ENCODE results near the gene DLX3. TPM values are rescaled to one million over a fixed set of nuclear protein-coding genes. Genes with fewer than 3 reads are reported as not detected.
A peak's percentile ranks its signal among the peaks of the same experiment; 100 is the strongest.

DLX3 gene
- 0.44 to 0.78 TPM (median 0.74 TPM) in 3 replicates for total RNA-seq (2021)
- percentile 7 among the genes with signal in this experiment for Bru-seq, nascent RNA
- long read RNA-seq, experiment 1, partial matches to known transcripts = 0 of 2 reads
- long read RNA-seq, experiment 1, other reads (novel, unspliced or antisense) = 0 of 2 reads
- long read RNA-seq, experiment 2, partial matches to known transcripts = 0 of 2 reads
- long read RNA-seq, experiment 2, other reads (novel, unspliced or antisense) = 0 of 2 reads
- long read RNA-seq, experiment 3, partial matches to known transcripts = 1 of 1 reads
- long read RNA-seq, experiment 3, other reads (novel, unspliced or antisense) = 0 of 1 reads

DNA sequence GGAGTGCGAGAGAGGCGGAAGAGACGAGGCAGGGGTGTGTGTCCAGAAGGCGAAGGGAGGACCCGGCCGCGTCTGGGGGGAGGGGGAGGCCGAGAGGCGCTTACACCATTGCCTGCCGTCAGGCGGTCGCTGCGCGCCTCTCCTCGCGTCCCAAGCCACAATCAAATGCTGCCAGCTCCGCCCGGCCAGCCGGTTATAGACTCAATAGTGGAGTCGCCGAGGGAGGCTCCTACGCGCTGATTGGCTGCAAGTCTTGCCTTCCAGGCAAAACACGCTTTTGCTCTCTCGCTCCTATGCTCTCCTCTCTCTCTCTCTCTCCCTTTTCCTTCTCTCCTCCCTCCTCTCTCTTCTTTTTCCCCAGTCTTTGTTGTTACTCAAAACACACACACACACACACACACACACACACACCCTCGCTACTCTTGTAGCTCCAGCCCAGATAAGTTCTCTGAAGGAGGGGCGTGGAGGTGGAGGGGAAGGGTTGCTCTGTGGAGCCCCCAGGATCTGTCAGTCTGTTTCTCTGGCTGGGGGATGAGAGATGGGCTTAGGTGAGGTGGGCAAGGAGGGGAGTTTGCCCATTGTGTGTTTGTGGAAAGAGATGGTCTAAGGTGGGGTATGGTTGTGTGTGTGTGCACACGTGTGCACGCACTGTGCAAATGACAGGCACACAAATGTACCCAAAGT is at the start of gene DLX3:
DLX3 (minus strand) TSS at position 170 of the 684 bp plus-strand sequence. CDS start 226 bp downstream, outside the sequence.
- H3K27ac Mint-ChIP-seq = no peak within 1 kb of the TSS

DNA sequence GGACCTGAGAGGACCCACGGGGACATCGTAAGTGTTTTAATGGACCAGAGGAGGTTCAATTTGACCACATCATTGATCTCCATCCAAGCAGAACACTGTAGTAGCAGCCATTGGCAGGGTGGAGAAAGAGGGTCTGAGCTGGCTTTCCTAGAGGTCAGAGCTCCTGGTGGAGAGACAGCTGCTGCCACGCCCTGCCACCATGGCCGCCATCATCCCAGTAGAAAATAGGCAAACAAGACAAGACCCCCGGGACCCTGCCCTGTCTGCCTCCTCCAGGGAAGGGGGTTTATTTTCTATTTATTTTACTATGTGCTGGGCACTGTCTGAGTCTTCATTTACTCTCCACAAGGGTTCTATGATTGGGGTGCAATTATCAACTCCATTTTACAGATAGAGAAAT is 49.5 kb upstream of the DLX3 start:
- no peak for DNase-seq (ENCODE audit: low spot score)
- Mint-ChIP-seq H3K27ac (no peak overlapping the region), H3K9me3 (peaks cover 5% of the 10 kb centered on the region; the same call in 1 of the 2 replicates), H3K4me3 (no peak overlapping the region), H3K4me1 (peaks cover 13% of the 10 kb centered on the region), H3K27me3 (ENCODE audit: low read depth) (peaks cover 6% of the 10 kb centered on the region), H3K36me3 (no peaks in the 10 kb centered on the region)
- ATAC-seq = no peak
- ChIA-PET CTCF (interaction anchor here (2.2 kb wide), 1 partner anchor 35 kb away, joined by 8 read pairs; no protein-coding TSS in a partner anchor), POLR2A (no interaction called here)
- no peak for TF ChIP-seq ZNF232 (CRISPR knock-in tag; IDR thresholded peaks at IDR 0.05)
- TF ChIP-seq HMGA2 (CRISPR knock-in tag; IDR thresholded peaks at IDR 0.05) = no peak
- no peak for TF ChIP-seq FOXK1 (CRISPR knock-in tag; IDR thresholded peaks at IDR 0.05)
- TF ChIP-seq, protein P1, sequence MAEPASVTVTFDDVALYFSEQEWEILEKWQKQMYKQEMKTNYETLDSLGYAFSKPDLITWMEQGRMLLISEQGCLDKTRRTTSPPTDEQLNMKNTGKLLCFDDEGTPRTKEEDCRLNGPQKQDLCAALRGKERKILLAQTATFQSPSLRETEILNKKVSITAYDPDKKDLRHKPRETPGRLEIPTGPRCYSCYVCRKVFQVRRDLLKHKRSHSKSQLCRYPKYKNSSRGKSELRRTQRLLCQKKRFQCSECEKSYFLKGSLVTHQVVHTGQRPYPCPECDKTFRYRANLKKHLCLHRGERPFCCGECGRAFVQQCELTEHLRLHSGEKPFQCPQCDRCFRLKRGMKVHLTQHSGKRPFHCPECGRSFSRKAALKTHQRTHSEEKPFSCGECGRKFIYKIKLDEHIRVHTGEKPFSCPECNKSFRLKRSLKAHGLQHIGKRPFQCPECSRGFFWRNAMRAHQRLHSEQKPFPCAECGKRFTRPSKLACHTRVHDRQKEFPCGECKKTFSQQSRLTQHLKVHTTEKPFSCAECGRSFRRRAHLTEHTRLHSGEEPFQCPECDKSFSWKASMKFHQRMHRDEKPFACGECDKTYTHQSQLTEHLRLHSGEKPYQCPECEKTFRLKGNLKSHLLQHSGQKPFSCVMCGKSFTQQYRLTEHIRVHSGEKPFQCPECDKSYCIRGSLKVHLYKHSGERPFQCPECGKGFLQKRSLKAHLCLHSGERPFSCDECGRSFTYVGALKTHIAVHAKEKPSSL (CRISPR knock-in tag; conservative IDR thresholded peaks at IDR 0.05) = no peak
- TF ChIP-seq JAZF1 (CRISPR knock-in tag; IDR thresholded peaks at IDR 0.05) = no peak
- no peak for TF ChIP-seq KAT7 (CRISPR knock-in tag; IDR thresholded peaks at IDR 0.05; ENCODE audit: borderline replicate concordance)
- no peak for TF ChIP-seq SMAD4 (CRISPR knock-in tag; IDR thresholded peaks at IDR 0.05)
- TF ChIP-seq RORB (CRISPR knock-in tag; IDR thresholded peaks at IDR 0.05) = no peak
- TF ChIP-seq, protein P2, sequence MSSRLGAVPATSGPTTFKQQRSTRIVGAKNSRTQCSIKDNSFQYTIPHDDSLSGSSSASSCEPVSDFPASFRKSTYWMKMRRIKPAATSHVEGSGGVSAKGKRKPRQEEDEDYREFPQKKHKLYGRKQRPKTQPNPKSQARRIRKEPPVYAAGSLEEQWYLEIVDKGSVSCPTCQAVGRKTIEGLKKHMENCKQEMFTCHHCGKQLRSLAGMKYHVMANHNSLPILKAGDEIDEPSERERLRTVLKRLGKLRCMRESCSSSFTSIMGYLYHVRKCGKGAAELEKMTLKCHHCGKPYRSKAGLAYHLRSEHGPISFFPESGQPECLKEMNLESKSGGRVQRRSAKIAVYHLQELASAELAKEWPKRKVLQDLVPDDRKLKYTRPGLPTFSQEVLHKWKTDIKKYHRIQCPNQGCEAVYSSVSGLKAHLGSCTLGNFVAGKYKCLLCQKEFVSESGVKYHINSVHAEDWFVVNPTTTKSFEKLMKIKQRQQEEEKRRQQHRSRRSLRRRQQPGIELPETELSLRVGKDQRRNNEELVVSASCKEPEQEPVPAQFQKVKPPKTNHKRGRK (CRISPR knock-in tag; IDR thresholded peaks at IDR 0.05; ENCODE audit: borderline replicate concordance) = no peak
- TF ChIP-seq, protein P3, sequence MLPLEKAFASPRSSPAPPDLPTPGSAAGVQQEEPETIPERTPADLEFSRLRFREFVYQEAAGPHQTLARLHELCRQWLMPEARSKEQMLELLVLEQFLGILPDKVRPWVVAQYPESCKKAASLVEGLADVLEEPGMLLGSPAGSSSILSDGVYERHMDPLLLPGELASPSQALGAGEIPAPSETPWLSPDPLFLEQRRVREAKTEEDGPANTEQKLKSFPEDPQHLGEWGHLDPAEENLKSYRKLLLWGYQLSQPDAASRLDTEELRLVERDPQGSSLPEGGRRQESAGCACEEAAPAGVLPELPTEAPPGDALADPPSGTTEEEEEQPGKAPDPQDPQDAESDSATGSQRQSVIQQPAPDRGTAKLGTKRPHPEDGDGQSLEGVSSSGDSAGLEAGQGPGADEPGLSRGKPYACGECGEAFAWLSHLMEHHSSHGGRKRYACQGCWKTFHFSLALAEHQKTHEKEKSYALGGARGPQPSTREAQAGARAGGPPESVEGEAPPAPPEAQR (CRISPR knock-in tag; IDR thresholded peaks at IDR 0.05) = no peak
- no peak for TF ChIP-seq SOX15 (CRISPR knock-in tag; IDR thresholded peaks at IDR 0.05)
- TF ChIP-seq, protein P4, sequence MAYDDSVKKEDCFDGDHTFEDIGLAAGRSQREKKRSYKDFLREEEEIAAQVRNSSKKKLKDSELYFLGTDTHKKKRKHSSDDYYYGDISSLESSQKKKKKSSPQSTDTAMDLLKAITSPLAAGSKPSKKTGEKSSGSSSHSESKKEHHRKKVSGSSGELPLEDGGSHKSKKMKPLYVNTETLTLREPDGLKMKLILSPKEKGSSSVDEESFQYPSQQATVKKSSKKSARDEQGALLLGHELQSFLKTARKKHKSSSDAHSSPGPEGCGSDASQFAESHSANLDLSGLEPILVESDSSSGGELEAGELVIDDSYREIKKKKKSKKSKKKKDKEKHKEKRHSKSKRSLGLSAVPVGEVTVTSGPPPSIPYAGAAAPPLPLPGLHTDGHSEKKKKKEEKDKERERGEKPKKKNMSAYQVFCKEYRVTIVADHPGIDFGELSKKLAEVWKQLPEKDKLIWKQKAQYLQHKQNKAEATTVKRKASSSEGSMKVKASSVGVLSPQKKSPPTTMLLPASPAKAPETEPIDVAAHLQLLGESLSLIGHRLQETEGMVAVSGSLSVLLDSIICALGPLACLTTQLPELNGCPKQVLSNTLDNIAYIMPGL (CRISPR knock-in tag; IDR thresholded peaks at IDR 0.05) = no peak
- no peak for TF ChIP-seq ZNF423 (CRISPR knock-in tag; IDR thresholded peaks at IDR 0.05)

More for the DNA sequence above, at the start of gene DLX3:
- TF ChIP-seq, protein P5, sequence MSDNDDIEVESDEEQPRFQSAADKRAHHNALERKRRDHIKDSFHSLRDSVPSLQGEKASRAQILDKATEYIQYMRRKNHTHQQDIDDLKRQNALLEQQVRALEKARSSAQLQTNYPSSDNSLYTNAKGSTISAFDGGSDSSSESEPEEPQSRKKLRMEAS (CRISPR knock-in tag; IDR thresholded peaks at IDR 0.05) = peak; percentile 69
- TF ChIP-seq, protein P6, sequence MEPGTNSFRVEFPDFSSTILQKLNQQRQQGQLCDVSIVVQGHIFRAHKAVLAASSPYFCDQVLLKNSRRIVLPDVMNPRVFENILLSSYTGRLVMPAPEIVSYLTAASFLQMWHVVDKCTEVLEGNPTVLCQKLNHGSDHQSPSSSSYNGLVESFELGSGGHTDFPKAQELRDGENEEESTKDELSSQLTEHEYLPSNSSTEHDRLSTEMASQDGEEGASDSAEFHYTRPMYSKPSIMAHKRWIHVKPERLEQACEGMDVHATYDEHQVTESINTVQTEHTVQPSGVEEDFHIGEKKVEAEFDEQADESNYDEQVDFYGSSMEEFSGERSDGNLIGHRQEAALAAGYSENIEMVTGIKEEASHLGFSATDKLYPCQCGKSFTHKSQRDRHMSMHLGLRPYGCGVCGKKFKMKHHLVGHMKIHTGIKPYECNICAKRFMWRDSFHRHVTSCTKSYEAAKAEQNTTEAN (CRISPR knock-in tag; IDR thresholded peaks at IDR 0.05) = peak; percentile 31; the same call in 1 of the 2 replicates
- TF ChIP-seq, protein P7, sequence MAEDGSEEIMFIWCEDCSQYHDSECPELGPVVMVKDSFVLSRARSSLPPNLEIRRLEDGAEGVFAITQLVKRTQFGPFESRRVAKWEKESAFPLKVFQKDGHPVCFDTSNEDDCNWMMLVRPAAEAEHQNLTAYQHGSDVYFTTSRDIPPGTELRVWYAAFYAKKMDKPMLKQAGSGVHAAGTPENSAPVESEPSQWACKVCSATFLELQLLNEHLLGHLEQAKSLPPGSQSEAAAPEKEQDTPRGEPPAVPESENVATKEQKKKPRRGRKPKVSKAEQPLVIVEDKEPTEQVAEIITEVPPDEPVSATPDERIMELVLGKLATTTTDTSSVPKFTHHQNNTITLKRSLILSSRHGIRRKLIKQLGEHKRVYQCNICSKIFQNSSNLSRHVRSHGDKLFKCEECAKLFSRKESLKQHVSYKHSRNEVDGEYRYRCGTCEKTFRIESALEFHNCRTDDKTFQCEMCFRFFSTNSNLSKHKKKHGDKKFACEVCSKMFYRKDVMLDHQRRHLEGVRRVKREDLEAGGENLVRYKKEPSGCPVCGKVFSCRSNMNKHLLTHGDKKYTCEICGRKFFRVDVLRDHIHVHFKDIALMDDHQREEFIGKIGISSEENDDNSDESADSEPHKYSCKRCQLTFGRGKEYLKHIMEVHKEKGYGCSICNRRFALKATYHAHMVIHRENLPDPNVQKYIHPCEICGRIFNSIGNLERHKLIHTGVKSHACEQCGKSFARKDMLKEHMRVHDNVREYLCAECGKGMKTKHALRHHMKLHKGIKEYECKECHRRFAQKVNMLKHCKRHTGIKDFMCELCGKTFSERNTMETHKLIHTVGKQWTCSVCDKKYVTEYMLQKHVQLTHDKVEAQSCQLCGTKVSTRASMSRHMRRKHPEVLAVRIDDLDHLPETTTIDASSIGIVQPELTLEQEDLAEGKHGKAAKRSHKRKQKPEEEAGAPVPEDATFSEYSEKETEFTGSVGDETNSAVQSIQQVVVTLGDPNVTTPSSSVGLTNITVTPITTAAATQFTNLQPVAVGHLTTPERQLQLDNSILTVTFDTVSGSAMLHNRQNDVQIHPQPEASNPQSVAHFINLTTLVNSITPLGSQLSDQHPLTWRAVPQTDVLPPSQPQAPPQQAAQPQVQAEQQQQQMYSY (CRISPR knock-in tag; IDR thresholded peaks at IDR 0.05) = no peak
- 0 out of 2 replicates have a peak, but pooled peaks have one; percentile 36 for TF ChIP-seq ETV6 (CRISPR knock-in tag; IDR thresholded peaks at IDR 0.05)
- TF ChIP-seq ZNF121 (CRISPR knock-in tag; IDR thresholded peaks at IDR 0.05) = no peak
- peak; percentile 88 for DNase-seq (ENCODE audit: low spot score)
- H3K36me3 Mint-ChIP-seq = no peaks in the 10 kb centered on the region
- ChIA-PET CTCF (interaction anchor here (0.6 to 8.1 kb wide), 27 partner anchors 9 to 438 kb away, joined by 3 to 269 read pairs (median 7); partner anchors contain the start of genes DLX4 and ITGA3), POLR2A (interaction anchor here (0.9 to 1.3 kb wide), 3 partner anchors 96 to 134 kb away, joined by 3 to 5 read pairs (median 4); no protein-coding TSS in a partner anchor)
- peak within 1 kb of the TSS; percentile 72 for H3K4me3 Mint-ChIP-seq
- H3K4me1 Mint-ChIP-seq = peaks cover 33% of the 10 kb centered on the region
- ATAC-seq = peak; percentile 62
- H3K9me3 Mint-ChIP-seq = no peaks in the 10 kb centered on the region
- peaks cover 91% of the 10 kb centered on the region for H3K27me3 Mint-ChIP-seq (ENCODE audit: low read depth)

All from WTC11 (cell line).